ENCODE data around the gene EXOC3L2.

EXOC3L2 gene

GRCh38 chr19:45217957-45218334 is 27.3 kb downstream of the EXOC3L2 start:
- DNase-seq = no peak

- no peak for DNase-seq
Observed at GRCh38 chr19:45217193-45217956, 27.8 kb downstream of the EXOC3L2 start.

- no peak for DNase-seq
Observed at GRCh38 chr19:45216667-45217066, 28.5 kb downstream of the EXOC3L2 start.

- peak; percentile 66 for DNase-seq
Observed at GRCh38 chr19:45215391-45216191, 29.6 kb downstream of the EXOC3L2 start.

- DNase-seq = no peak
Observed at GRCh38 chr19:45213031-45213430, 32.2 kb downstream of the EXOC3L2 start.

- no peak for DNase-seq
Observed at GRCh38 chr19:45211751-45212381, 33.3 kb downstream of the EXOC3L2 start.

- DNase-seq = no peak
Observed at GRCh38 chr19:45206328-45206727, 38.9 kb downstream of the EXOC3L2 start.

GRCh38 chr19:45205810-45206209 is 39.4 kb downstream of the EXOC3L2 start:
- DNase-seq = no peak

- no peak for DNase-seq
Observed at GRCh38 chr19:45202637-45203036, 42.6 kb downstream of the EXOC3L2 start.

- peak; percentile 26 for DNase-seq
Observed at GRCh38 chr19:45200568-45200967, 44.6 kb downstream of the EXOC3L2 start.

GRCh38 chr19:45195764-45196163 is 49.4 kb downstream of the EXOC3L2 start:
- DNase-seq = peak; percentile 15

GRCh38 chr19:45191375-45191774 is 53.8 kb downstream of the EXOC3L2 start:
- DNase-seq = no peak

- DNase-seq = no peak
Observed at GRCh38 chr19:45189971-45190370, 55.2 kb downstream of the EXOC3L2 start.

- peak; percentile 60 for DNase-seq
Observed at GRCh38 chr19:45187421-45188100, 57.6 kb downstream of the EXOC3L2 start.

GRCh38 chr19:45186509-45187334 is 58.5 kb downstream of the EXOC3L2 start:
- peak; percentile 42 for DNase-seq

- DNase-seq = no peak
Observed at GRCh38 chr19:45184115-45184514, 61.1 kb downstream of the EXOC3L2 start.

- no peak for DNase-seq
Observed at GRCh38 chr19:45182758-45183157, 62.4 kb downstream of the EXOC3L2 start.

- no peak for DNase-seq
Observed at GRCh38 chr19:45180936-45181335, 64.3 kb downstream of the EXOC3L2 start.

- no peak for DNase-seq
Observed at GRCh38 chr19:45179892-45180370, 65.3 kb downstream of the EXOC3L2 start.

GRCh38 chr19:45179072-45179891 is 65.9 kb downstream of the EXOC3L2 start:
- DNase-seq = peak; percentile 63

All from DMS53 (cell line).